ENCODE data around the gene DNAH2. TPM values are rescaled to one million over a fixed set of nuclear protein-coding genes. Genes with fewer than 3 reads are reported as not detected.

The DNAH2 gene
- total and polyA plus RNA-seq, 2 of the 8 experiments (the other 6 are each of a cell fraction or from before 2014, with no cell fraction given), result 0.13 to 0.18 TPM

DNA sequence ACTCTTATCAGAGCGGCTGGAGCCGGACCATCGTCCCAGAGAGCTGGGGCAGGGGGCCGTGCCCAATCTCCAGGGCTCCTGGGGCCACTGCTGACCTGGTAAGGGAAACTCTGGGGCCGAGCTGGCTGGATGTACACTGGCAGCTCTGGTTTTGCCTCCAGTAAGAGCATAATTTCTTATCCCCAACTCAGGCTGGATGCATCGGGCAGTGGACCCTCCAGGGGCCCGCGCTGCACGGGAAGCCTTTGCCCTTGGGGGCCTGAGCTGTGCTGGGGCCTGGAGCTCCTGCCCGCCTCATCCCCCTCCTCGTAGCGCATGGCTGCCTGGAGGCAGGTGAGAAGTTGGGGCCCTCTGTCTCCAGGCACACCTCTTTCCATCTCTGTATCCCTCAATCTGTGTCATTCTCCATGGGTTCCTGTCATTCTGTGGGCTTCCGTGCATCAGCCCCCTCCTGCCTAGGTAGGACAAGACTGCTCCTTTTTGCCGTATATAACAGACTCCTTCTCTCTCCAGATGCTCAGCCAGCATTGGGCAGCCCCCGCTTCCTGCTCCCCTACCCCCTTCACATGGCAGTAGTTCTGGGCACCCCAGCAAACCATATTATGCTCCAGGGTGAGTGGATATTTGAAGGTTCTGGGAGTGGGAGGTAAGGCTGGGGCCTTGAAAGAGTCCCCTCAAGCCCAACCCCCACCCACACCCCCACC is 128.0 kb downstream of the DNAH2 start:
- POLR2A ChIA-PET (ENCODE audit: partially characterized antibody), result interaction anchor here (0.6 to 4.2 kb wide), 8 partner anchors 8 to 144 kb away, joined by 3 to 22 read pairs (median 10); partner anchors contain the start of genes CYB5D1, KDM6B, NAA38 and TMEM88
- Histone ChIP-seq H3K4ac (replicated peaks; ENCODE audit: insufficient read length, low read depth, low read length) (no peak overlapping the region), H4K91ac (replicated peaks; ENCODE audit: insufficient read length, low read length) (no peak overlapping the region), H2BK120ac (replicated peaks; ENCODE audit: low read depth, low read length) (no peak overlapping the region), H3K79me2 (ENCODE audit: control insufficient read depth in 1 of 2, insufficient read depth in 2 of 2, low read length in 2 of 2) (no peaks in the 10 kb centered on the region), H3K56ac (replicated peaks; ENCODE audit: insufficient read length, low read depth, low read length) (no peak overlapping the region), H4K5ac (ENCODE audit: insufficient read length, low read depth, low read length) (no peak overlapping the region), H3K4me1 (replicated peaks in 1 of 4; ENCODE audit: control insufficient read depth in 3 of 4, insufficient read depth in 4 of 4, low read length in 3 of 4) (peaks cover 5 to 19% (median 11%) of the 10 kb centered on the region in 4 experiments; a peak in 6 of 7 replicates), H2BK5ac (ENCODE audit: low read depth, low read length) (no peak overlapping the region), H2BK12ac (ENCODE audit: low read depth, low read length) (no peak overlapping the region), H3K79me1 (ENCODE audit: low read depth, low read length) (no peaks in the 10 kb centered on the region), H3K27ac (ENCODE audit: low read depth, low read length) (no peak overlapping the region), H3K23ac (ENCODE audit: insufficient read length) (no peak overlapping the region), H3K9me3 (ENCODE audit: insufficient read depth in 2 of 2, low read depth in 1 of 2, low read length in 1 of 2) (no peaks in the 10 kb centered on the region), H3K18ac (ENCODE audit: extremely low read depth, low read length) (no peak overlapping the region), H3K14ac (ENCODE audit: insufficient read length) (no peak overlapping the region), H2AFZ (ENCODE audit: low read length) (no peak overlapping the region), H2BK20ac (ENCODE audit: low read length) (no peak overlapping the region), H3K4me2 (ENCODE audit: insufficient read depth in 1 of 2, low read depth in 2 of 2, low read length in 2 of 2) (peak overlapping the region; percentile 96 to 100), H3K27me3 (replicated peaks in 1 of 4; ENCODE audit: control insufficient read depth in 3 of 4, extremely low read depth in 1 of 4, insufficient read depth in 3 of 4, low read length in 3 of 4) (peaks cover 7 to 30% (median 27%) of the 10 kb centered on the region in 4 experiments), H3K4me3 (ENCODE audit: extremely low read depth in 1 of 4, insufficient read depth in 2 of 4, low read depth in 3 of 4, low read length in 4 of 4) (peak overlapping the region in 1 of 4 experiments; percentile 90; a peak in 4 of 8 replicates), H2BK15ac (ENCODE audit: low read length) (no peak overlapping the region), H4K8ac (ENCODE audit: extremely low read depth, insufficient read depth, low read length) (peak overlapping the region; percentile 65; the same call in 1 of the 2 replicates), H3K9ac (replicated peaks in 1 of 4; ENCODE audit: extremely low read depth in 1 of 4, low read depth in 3 of 4, low read length in 3 of 4) (no peak overlapping the region), H2AK5ac (ENCODE audit: low read depth, low read length) (no peak overlapping the region), H3K36me3 (ENCODE audit: control insufficient read depth in 2 of 4, insufficient read depth in 4 of 4, low read length in 3 of 4) (no peaks in the 10 kb centered on the region; a peak in 3 of 8 replicates), H3K23me2 (ENCODE audit: low read depth, low read length) (peaks cover 34% of the 10 kb centered on the region), H4K20me1 (replicated peaks in 1 of 2; ENCODE audit: control insufficient read depth in 1 of 2, insufficient read depth in 2 of 2, low read length in 2 of 2) (peaks cover 12 to 29% of the 10 kb centered on the region in 2 experiments)
- no peak for FAIRE-seq
- DNase-seq (ENCODE audit: low read depth in 1 of 2, low spot score in 2 of 2), result no peak
- CTCF ChIA-PET (ENCODE audit: partially characterized antibody), result interaction anchor here (0.6 to 2.1 kb wide), 16 partner anchors 8 to 274 kb away, joined by 3 to 10 read pairs (median 4); partner anchors contain the start of genes CYB5D1 and NAA38
- WGBS, 2 experiments (ENCODE audit: extremely low coverage in 1 of 2, insufficient coverage in 1 of 2, insufficient read length in 1 of 2, insufficient replicate concordance in 2 of 2, low coverage in 1 of 2, low lambda C conversion rate in 2 of 2, missing lambda C conversion rate in 1 of 2), result 81% methylated on average over 15 of the region's 15 CpGs; no CpG with 5 or more reads in 1 of the 2 experiments
- no peak for TF ChIP-seq SIX5 (IDR thresholded peaks at IDR 0.05; ENCODE audit: low read depth, low read length)
- TF ChIP-seq SP1 (IDR thresholded peaks at IDR 0.05; ENCODE audit: low read depth, low read length), result no peak
- TF ChIP-seq YY1 (IDR thresholded peaks at IDR 0.05; ENCODE audit: low read depth, low read length), result no peak
